Esophagus squamous epithelium (tissue), 5 donors: ENCODE measurements around the gene ARHGEF11. TPM values are rescaled to one million over a fixed set of nuclear protein-coding genes. Genes with fewer than 3 reads are reported as not detected.

ENCODE experiments used
- DNase-seq: peaks from one replicate; lab custom pipeline; 2025; lab: John Stamatoyannopoulos, UW
- H3K27ac ChIP-seq, 4 donors: fragments of 200-600 bp; sonication (generic); one replicate each; pipeline ENCODE4 v1.5.1; 2016 to 2019; ENCODE audit warnings: mild to moderate bottlenecking in 1 of 4
- H3K27me3 ChIP-seq, 4 donors: fragments of 200-600 bp; sonication (generic); 1 replicate in 3 of 4; 2 replicates in 1 of 4; pipeline versions ENCODE4 v1.5.1 to v1.6.0; 2017 to 2021; ENCODE audit warnings: antibody characterized with exemption in 1 of 4
- H3K36me3 ChIP-seq, 3 donors: fragments of 200-600 bp; sonication (generic); one replicate each; pipeline ENCODE4 v1.5.1; 2016 to 2019
- H3K4me1 ChIP-seq, 3 donors: fragments of 200-600 bp; sonication (generic); one replicate each; pipeline ENCODE4 v1.5.1; 2017 to 2019
- H3K4me3 ChIP-seq, 4 donors: fragments of 200-600 bp; sonication (generic); 1 replicate in 3 of 4; 2 replicates in 1 of 4; pipeline ENCODE4 v1.5.1; 2016 to 2019; ENCODE audit warnings: mild to moderate bottlenecking in 2 of 4, moderate library complexity in 1 of 4
- H3K9me3 ChIP-seq, 3 donors: fragments of 200-600 bp; sonication (generic); one replicate each; pipeline ENCODE4 v1.5.1; 2016 to 2019
- CTCF ChIP-seq, 6 experiments: fragments of 450-650 bp in 4 of 6; fragments of 200-600 bp in 2 of 6; sonication (generic) in 2 of 6; IDR thresholded peaks; one replicate each; pipeline ENCODE4 v1.5.1; 2016 to 2019; ENCODE audit warnings: antibody characterized with exemption in 6 of 6, mild to moderate bottlenecking in 4 of 6, moderate library complexity in 4 of 6
- POLR2A ChIP-seq, 4 donors: fragments of 450-650 bp; IDR thresholded peaks; one replicate each; pipeline ENCODE4 v1.6.1; 2017; ENCODE audit warnings: antibody characterized with exemption in 4 of 4, mild to moderate bottlenecking in 4 of 4, moderate library complexity in 3 of 4
- WGBS, 2 donors: methylation state at CpG; one replicate each; pipeline ENCODE4 v1.1.5; 2018; 5-methylcytosine and 5-hydroxymethylcytosine counted together
- intact Hi-C: fragments of 100-400 bp; cut with DNase I; formaldehyde crosslinking; loops from one replicate; pipeline ENCODE4 v1.15.0; 2022
- total RNA-seq, 4 donors: library from RNA; depleted of rRNA; stranded (reverse); fragments of >200 nt; gene quantifications; one replicate each; pipeline ENCODE4 v1.1.0, GENCODE V29; 2016
- donor health status: DM: yes; HTN: yes; CAD: no.

ARHGEF11 gene
- total RNA-seq, 4 donors from 2014 or later: 15.5 to 24.2 (median 19.4) TPM

- H3K4me1 ChIP-seq: peaks cover 0 to 13% (median 6%) of the 10 kb centered on the region in 3 donors
- no peak overlapping the region for H3K27ac ChIP-seq
- no peak overlapping the region for H3K4me3 ChIP-seq
- no peak for DNase-seq
- WGBS, 2 donors: 95 to 97% methylated on average over 2 of the region's 2 CpGs
- no peak for TF ChIP-seq POLR2A (IDR thresholded peaks at IDR 0.05)
- TF ChIP-seq CTCF (IDR thresholded peaks at IDR 0.05): no peak
- intact Hi-C loops: no loop called here
- peaks cover 0 to 8% (median 0%) of the 10 kb centered on the region in 3 donors for H3K36me3 ChIP-seq
- H3K9me3 ChIP-seq: no peaks in the 10 kb centered on the region
- no peaks in the 10 kb centered on the region for H3K27me3 ChIP-seq
Observed at GRCh38 chr1:157030728-157031127, 14.8 kb downstream of the ARHGEF11 start.

- WGBS, 2 donors: 59 to 82% methylated on average over 4 of the region's 4 CpGs
- no peak overlapping the region for H3K4me3 ChIP-seq
- H3K9me3 ChIP-seq: no peaks in the 10 kb centered on the region
- H3K27ac ChIP-seq: no peak overlapping the region
- TF ChIP-seq CTCF (IDR thresholded peaks at IDR 0.05) (no peak), POLR2A (IDR thresholded peaks at IDR 0.05) (no peak)
- peaks cover 0 to 19% (median 0%) of the 10 kb centered on the region in 3 donors for H3K4me1 ChIP-seq
- no peaks in the 10 kb centered on the region for H3K27me3 ChIP-seq
- intact Hi-C loops: no loop called here
- H3K36me3 ChIP-seq: peaks cover 0 to 8% (median 0%) of the 10 kb centered on the region in 3 donors
- DNase-seq: no peak
Observed at GRCh38 chr1:157028674-157029073, 16.9 kb downstream of the ARHGEF11 start.

- Histone ChIP-seq H3K36me3 (peaks cover 0 to 4% (median 0%) of the 10 kb centered on the region in 3 donors), H3K9me3 (peaks cover 0 to 18% (median 10%) of the 10 kb centered on the region in 3 donors), H3K27ac (no peak overlapping the region), H3K4me1 (peaks cover 0 to 19% (median 0%) of the 10 kb centered on the region in 3 donors), H3K4me3 (no peak overlapping the region), H3K27me3 (no peaks in the 10 kb centered on the region)
- intact Hi-C loops: no loop called here
- 81 to 88% methylated on average over 2 of the region's 2 CpGs for WGBS, 2 donors
- TF ChIP-seq CTCF (IDR thresholded peaks at IDR 0.05) (no peak), POLR2A (IDR thresholded peaks at IDR 0.05) (no peak)
- no peak for DNase-seq
Observed at GRCh38 chr1:157025856-157026255, 19.7 kb downstream of the ARHGEF11 start.

GRCh38 chr1:157025385-157025784 is 20.2 kb downstream of the ARHGEF11 start:
- no peak overlapping the region for H3K27ac ChIP-seq
- peaks cover 0 to 18% (median 10%) of the 10 kb centered on the region in 3 donors for H3K9me3 ChIP-seq
- TF ChIP-seq CTCF (IDR thresholded peaks at IDR 0.05) (no peak), POLR2A (IDR thresholded peaks at IDR 0.05) (no peak)
- peaks cover 0 to 19% (median 0%) of the 10 kb centered on the region in 3 donors for H3K4me1 ChIP-seq
- H3K36me3 ChIP-seq: peaks cover 0 to 4% (median 0%) of the 10 kb centered on the region in 3 donors
- DNase-seq: no peak
- no peaks in the 10 kb centered on the region for H3K27me3 ChIP-seq
- intact Hi-C loops: no loop called here
- WGBS, 2 donors: 34 to 50% methylated on average over 3 of the region's 3 CpGs
- H3K4me3 ChIP-seq: no peak overlapping the region

DNA sequence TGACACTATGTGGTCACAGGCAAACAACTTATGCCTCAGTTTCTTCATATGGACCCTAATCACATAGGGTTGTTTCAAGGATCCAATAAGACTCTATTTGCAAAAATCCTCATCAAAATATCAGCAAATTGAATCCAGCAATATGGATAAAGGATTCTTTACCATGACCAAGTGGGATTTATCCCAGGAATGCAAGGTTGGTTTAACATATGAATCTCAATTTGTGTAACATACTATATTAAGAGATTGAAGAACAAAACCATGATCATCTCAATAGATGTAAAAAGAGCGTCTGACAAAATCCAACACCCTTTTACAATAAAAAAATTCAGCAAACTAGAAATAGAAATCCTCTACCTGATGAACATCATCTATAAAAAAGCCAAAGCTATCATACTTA is 23.9 kb downstream of the ARHGEF11 start:
- peaks cover 0 to 12% (median 0%) of the 10 kb centered on the region in 3 donors for H3K4me1 ChIP-seq
- DNase-seq: no peak
- peaks cover 0 to 18% (median 10%) of the 10 kb centered on the region in 3 donors for H3K9me3 ChIP-seq
- no peak overlapping the region for H3K4me3 ChIP-seq
- 85 to 89% methylated on average over 1 of the region's 1 CpG for WGBS, 2 donors
- TF ChIP-seq CTCF (IDR thresholded peaks at IDR 0.05): no peak
- no peak for TF ChIP-seq POLR2A (IDR thresholded peaks at IDR 0.05)
- H3K36me3 ChIP-seq: peaks cover 0 to 4% (median 0%) of the 10 kb centered on the region in 3 donors
- H3K27ac ChIP-seq: no peak overlapping the region
- no peaks in the 10 kb centered on the region for H3K27me3 ChIP-seq
- intact Hi-C loops: no loop called here
